PC-9 (cell line): Measurements from ENCODE around the gene MT1E.

ENCODE experiments used
- CTCF ChIP-seq: fragments of 200-600 bp; sonication (generic); conservative IDR thresholded peaks from 2 replicates; pipeline ENCODE4 v1.6.1; 2017; ENCODE audit warnings: mixed run types, antibody characterized with exemption, mild to moderate bottlenecking, moderate library complexity
- EZH2 ChIP-seq: fragments of 200-600 bp; sonication (generic); IDR thresholded peaks from 2 replicates; pipeline ENCODE4 v1.8.0; 2017; ENCODE audit warnings: antibody characterized with exemption, low read depth

GRCh38 chr16:56613706-56614105, 11.9 kb upstream of the MT1E start:
- TF ChIP-seq CTCF (no peak), EZH2 (no peak)
